GM21360 (cell line): ENCODE results near the gene DCUN1D3.
"Not testable (repeated sequence)": the region's sequence is repeated elsewhere in the genome, so short reads cannot be mapped to it uniquely, and the experiment has no call there.

Source experiments
- ATAC-seq: cut with Tn5 transposase; IDR thresholded peaks from one replicate; pipeline ENCODE4 v1.9.1; 2021; ENCODE audit warnings: mild to moderate bottlenecking, moderate library complexity; ENCODE audit not compliant: unreplicated experiment

Gene DCUN1D3

DNA sequence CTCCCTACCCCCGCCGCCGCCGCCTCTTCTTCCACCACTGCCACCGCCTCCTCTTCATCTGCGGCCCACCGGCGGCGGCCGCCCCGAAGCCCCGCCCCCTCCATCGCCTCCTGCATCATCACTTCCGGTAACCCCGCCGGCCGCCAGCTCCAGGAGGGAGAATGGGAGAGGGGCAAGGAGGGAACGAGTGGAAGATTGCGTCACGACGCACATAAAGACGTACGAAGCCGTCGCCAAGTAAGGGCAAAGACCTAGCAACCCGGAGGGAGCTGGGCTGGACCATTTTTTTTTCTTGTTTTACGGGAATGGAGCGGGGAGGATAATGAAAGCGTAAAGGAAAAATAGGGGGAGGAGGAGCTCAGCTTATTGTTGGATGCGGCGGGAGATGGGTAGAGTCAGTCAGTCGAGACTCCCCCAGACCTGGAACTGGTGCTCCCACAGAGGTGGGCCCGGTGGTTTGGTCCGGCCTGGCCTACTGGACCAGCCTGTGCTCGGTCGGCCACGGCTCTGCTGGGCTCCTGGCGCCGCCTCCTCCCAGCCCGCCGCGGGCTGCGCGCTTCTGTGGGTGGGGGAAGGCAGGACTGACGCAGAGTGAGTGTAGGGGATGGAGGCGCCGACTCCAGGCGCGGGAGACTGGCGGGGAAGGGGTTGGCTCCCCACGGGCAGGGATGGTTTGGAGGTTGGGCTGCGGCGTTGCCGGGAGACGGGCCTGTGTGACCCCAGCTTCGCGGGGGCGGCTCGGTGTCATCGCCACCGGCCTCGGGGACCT, at the start of gene DCUN1D3, which contains the start of gene LYRM1:
DCUN1D3 (minus strand) TSS at position 60 of the 769 bp plus-strand sequence. CDS start 37,820 bp downstream, outside the sequence.
LYRM1 (plus strand) TSS at position 473 of the 769 bp plus-strand sequence. CDS start 14,785 bp downstream, outside the sequence.
- ATAC-seq: peak; percentile 57

GRCh38 chr16:20949660-20950059, 49.5 kb upstream of the DCUN1D3 start:
- ATAC-seq: no peak

GRCh38 chr16:20948444-20948843, 48.3 kb upstream of the DCUN1D3 start:
- no peak for ATAC-seq

DNA sequence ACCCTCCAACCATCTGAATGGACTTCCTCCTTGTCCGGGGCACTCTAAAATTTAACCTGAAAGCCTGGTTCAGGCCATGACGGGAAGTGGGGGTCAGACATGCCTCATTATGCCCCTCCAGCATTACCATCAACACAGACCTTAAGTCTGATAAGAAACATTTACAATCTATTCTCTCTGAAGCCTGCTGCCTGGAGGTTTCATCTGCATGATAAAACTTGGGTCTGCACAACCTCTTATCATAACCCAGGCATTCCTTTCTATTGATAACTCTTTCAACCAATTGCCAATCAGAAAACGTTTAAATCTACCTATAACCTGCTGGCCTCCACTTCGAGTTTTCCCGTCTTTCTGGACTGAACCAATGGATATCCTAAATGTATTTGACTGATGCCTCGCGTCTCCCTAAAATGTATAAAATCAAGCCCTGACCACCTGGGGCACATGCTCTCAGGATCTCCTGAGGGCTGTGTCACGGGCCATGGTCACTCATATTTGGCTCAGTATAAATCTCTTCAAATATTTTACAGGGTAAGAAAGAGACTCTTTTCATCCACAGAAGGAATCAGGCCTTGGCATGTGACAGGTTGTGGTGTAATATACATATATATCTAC, 46.0 kb upstream of the DCUN1D3 start:
- no peak for ATAC-seq

DNA sequence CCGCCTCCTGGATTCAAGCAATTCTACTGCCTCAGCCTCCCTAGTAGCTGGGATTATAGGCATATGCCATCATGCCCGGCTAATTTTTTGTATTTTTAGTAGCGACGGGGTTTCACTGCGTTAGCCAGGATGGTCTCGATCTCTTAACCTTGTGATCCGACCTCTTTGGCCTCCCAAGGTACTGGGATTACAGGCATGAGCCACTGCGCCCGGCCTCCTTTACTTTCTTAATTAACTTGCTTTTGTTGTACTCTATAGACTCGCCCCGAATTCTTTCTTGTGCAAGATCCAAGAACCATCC, 45.4 kb upstream of the DCUN1D3 start:
- not testable (repeated sequence) for ATAC-seq

DNA sequence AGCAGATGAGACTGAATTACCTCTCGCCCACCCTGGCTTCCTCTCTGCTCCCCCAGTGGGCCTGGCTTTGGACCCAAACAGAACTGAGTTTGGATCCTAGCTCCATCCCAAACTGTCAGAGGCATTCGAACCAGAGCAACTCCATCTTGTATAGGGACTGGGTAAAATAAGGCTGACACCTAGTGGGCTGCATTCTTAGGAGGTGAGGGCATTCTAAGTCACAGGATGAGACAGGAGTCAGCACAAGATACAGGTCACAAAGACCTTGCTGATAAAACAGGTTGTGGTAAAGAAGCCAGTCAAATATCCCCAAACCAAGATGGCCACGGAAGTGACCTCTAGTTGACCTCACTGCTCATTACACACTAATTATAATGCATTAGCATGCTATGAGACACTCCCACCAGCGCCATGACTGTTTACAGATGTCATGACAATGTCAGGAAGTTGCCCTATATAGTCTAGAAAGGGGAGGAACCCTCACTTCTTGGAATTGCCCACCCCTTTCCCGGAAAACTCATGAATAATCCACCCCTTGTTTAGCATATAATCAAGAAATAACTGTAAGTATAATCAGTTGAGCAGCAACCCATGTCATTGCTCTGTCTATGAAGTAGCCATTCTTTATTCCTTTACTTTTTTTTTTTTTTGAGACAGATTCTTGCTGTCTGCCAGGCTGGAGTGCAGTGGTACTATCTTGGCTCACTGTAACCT, 44.9 kb upstream of the DCUN1D3 start:
- ATAC-seq: no peak

DNA sequence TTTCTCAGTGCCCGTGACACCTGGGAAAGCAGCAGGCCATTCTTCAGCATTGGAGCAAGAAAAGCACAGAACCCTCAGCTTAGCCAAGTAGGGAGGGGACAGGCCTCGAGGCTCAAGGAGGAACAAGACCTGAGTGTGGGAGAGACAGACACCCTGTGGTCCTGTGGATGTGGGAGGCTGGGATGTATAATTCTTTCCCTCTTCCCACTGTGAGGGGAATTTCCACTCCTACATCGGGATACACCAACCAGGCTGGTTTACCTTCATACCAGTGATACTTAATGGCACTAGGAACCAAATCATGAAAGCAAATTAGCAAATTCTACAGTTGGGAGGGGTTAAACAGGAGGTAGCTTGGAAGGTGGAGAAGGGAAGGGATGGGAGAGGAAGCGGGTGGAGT, 42.1 kb upstream of the DCUN1D3 start:
- ATAC-seq: no peak

DNA sequence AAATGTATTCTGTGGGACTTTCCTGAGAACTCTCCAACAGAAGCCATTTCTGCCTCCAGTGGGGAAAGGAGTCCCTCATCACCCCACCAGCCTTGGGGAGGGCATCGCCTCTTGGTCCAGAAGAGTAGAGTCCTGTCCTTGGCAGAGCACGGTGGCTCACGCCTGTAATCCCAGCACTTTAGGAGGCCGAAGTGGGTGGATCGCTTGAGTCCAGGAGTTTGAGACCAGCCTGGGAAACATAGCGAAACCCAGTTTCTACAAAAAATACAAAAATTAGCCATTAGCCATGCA, 41.4 kb upstream of the DCUN1D3 start:
- no peak for ATAC-seq

- no peak for ATAC-seq
Measured at GRCh38 chr16:20940871-20941635, 40.9 kb upstream of the DCUN1D3 start.

DNA sequence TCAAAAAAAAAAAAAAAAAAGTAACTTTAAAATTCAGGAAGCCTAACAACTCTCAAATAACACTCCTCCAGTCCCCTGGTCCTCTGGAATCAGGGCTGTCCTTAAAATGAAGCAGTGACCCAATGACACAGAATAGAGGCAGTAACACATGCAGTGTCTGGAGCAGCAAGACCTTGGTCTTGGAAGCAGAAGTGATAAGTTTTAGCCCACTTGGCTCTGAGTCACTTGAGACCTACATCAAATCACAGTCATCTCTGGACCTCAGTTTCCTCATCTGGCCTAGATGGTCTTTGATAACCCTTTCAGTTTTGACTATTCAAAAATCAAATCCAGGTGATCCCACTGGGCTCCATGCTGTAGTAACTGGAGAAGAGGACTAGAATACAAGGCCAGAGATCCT, 39.5 kb upstream of the DCUN1D3 start:
- no peak for ATAC-seq

DNA sequence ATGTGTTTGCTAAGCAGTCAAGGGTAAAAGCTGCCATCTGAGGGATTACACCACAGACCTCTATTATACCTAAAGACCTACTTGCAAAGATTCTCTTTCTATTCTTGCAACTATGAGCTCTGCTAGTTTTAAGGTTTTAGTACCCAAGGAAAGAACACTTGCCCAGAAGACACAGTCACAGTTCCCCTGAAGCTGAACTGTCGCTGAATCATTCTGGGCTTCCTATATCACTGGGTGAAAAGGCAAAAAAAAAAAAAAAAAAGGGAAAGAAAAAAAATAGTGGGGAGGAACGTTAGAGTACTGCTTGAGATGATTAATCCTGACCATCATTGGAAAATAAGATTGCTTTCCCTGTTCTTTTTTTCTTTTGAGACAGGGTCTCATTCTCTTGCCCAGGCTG, 38.3 kb upstream of the DCUN1D3 start:
- ATAC-seq: no peak

DNA sequence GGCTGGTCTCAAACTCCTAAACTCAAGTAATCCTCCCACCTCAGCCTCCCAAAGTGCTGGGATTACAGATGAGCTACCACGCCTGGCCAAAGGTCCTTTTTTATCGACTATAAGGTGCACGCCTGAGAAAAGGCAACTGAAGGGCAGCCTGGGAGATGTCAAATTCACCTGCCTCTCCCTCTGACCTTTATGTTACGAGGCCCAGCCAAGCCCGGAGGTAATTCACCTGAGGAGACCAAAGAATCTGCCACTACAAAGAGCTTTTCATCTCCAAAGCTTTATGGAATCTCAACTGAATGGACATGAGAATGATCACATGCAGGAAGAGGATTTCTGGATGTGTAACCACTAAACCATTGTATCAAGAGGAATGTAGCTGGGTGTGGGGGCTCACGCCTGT, 37.6 kb upstream of the DCUN1D3 start:
- no peak for ATAC-seq

GRCh38 chr16:20933589-20933988, 33.4 kb upstream of the DCUN1D3 start:
- no peak for ATAC-seq

DNA sequence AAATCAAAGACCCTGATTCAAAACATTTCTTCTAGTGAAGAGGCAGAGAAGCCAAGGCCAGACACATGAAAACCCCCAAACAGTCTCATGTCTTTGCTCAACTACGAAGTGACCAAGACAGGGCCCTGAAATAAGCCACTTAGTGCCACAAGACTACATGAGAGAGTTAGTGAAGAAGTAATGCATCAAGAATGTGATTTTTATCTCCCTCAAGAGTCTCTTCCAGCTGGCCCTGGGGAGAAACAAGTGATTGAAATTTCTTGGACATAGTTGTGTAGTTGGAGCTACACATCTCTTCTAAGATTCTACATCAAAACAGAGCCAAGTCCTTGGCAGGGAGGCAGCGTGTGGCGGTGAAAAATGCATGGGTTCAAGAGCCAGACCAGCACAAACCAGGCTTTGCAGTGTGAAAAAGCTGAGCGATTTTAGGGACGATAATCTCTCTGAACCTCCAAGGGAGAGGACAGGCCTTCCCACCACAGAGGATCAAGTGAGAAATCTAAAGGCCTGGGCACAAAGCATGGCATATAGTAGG, 31.0 kb upstream of the DCUN1D3 start:
- ATAC-seq: no peak

- ATAC-seq: no peak
Measured at GRCh38 chr16:20930365-20930690, 30.2 kb upstream of the DCUN1D3 start.

DNA sequence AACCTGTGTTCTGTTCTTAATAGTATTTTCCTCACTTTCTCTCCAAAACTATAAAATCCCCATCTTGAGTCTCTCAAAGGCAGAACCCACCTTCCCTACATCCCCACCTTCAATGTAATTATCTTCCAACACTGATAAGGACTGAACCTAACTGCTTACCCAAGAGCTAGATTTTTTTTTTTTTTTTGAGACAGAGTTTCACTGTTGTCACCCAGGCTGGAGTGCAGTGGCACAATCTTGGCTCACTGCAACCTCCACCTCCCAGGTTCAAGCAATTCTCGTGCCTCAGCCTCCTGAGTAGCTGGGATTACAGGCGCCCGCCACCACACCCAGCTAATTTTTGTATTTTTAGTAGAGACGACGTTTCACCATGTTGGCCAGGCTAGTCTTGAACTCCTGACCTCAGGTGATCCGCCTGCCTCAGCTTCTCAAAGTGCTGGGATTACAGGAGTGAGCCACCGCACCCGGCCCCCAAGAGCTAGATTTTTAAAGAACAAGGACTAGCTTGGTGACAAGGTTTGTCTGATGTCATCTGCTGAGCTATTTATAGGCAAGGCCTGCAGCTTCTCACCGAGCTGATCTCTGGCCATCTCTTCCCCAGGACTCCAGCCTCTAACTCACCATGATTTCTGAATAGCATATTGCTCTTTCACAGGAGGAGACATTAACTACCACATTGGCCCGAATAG, 29.7 kb upstream of the DCUN1D3 start:
- ATAC-seq: not testable (repeated sequence)

DNA sequence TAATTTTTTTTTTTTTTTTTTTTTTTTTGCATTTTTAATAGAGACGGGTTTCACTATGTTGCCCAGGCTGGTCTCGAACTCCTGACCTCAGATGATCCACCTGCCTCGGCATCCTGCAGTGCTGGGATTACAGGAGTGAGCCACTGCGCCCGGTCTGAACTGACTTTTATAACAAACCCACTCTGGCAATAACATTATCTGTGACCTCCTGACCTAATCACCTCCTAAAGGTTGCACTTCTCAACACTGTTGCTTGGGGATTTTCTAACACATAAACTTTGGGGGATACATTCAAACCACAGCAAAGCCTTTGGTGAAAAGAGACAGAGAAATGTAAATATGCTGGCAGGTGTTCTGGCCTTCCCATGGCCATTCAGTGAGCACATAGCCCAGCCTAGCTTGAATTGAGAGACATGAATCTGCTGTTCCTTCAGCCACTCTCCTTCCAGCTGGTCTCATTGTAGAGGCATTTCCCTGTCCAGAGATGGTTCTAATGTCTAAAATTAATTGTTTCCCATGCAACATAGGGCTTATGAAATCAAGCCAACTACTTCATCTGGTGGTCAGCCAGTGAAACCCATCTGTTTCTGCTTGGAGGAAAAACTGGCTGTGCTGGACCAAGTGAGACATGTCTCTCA, 28.7 kb upstream of the DCUN1D3 start:
- no peak for ATAC-seq

- no peak for ATAC-seq
Measured at GRCh38 chr16:20925751-20926150, 25.6 kb upstream of the DCUN1D3 start.

DNA sequence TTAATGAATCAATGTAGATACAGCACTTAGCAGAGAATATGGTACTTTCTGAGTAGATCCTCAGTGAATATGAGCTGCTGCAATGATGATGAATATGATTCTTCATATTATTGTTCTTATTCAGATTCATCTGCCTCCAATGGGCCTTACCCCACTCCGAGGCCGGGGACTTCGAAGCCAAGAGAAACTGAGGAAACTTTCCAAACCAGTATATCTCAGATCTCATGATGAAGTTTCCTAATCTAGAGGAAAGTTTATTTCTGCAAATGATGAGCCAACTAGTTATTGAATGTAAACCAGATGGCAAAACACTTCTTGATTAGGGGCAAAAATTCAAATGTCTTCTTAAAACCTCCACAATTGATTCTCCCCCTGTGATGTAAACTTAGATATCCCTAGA, 23.7 kb upstream of the DCUN1D3 start:
- ATAC-seq: no peak

GRCh38 chr16:20920799-20921198, 20.6 kb upstream of the DCUN1D3 start:
- no peak for ATAC-seq
